Central memory CD4-positive, alpha-beta T cell (primary cell): ENCODE measurements around the gene SLC39A11.

Experiments
- DNase-seq: peaks from one replicate; pipeline ENCODE4 v3.0.0; 2022

SLC39A11 gene

DNA sequence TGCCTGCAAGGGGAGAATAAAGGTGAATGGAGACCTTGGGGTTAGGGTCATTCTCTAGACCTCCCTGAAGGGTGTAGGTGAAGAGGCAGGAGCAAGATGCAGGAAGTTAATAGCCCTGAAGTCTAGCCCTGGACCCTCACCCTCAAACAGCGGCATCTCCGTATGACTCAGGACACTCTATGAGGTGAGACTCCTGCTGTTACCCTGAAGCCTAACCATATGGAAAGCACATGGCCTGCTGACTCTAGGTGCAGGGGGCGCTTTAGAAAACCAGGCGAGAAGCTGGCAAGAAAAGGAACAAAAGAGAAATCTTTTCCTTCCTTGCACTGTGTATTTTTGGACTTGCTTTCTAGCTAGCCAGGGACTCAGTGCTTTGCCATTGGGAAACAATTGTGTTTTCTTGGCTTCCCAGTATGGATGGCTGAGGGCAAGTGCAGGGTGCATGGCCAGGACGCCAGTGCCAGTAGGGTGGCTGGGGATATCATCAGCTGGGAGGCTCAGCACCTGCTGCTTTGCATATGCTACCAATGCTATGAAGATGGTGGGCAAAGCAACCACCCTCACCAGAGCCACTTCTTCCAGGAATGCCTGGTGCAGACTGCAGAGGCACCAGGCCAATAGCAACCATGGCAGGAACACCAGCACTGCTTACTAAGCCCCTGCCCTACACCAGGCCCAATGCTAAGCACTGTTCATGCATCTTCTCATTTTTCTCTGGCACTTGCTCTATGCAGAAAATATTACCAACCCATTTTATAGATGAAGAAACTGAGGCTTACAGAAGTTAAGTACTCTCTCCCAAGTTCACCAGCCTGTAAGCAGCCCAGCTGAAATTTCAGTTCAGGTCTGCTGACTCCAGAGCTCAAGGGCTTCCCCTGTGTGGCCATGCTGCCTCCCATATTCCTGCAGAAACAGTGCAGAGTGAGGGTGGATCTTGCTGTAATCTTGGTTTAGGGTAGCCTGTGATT lies 425.1 kb downstream of the SLC39A11 start:
- DNase-seq: no peak

DNA sequence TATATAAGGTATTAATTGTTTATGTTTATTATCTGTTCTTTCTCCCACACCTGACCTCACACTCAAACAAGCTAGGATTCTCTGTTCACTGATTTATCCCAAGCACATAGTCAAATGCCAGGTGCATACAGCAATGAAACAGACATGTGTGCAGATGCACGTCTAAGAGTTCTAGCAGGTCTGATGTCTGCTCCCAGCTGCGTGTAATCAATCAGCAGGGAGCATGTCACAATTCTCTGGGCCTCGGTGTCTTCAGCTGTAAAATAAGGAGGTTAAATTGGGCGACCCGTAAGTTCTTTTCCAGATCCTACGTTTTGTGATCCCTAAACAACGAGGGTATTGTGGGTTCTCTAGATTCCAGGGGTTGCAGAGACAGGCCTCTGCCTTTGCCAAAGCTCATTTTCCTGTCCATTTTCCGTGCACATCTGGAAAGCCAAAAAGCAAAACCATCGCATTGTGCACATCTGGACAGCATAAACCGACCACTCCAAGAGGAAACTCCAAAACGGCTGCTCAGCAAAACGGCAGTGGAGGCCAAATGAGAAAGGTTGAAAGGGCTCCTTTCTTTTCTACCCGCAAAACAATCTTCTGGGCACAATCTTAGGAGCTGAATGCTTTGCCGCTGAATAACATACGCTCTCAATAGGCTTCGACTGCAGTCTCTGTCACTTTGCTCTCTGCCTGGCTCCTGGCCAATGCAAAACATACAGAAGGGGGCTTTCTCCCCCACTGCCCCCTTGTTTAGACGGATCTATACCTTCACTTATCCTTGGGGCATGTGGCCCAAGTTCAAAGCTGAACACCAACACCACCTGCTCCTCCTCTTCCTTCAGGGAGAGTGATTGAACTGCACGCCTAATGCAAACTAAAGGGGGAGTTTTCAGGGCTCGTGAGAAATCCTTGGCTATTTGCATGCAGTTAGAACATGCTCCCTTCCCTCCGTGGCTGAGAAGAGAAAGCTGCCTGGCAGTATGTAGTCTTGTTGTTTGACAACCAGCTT lies 426.3 kb downstream of the SLC39A11 start:
- DNase-seq: no peak

DNA sequence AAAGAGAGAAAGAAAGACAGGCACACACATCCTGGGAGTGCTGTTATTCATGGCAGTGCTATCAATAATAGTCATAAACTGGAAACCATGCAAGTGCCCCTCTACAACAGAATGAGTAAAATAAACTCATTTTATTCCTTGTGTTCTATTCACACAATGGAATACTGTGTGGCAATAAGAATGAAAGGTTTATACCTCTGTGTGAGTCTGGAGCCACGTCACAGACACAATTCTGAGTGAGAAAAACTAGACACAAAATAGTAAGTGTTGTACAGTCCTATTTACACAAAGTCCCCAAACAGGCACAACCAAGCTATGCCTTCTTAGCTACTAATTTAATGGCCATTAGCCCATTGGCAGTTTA lies 429.7 kb downstream of the SLC39A11 start:
- no peak for DNase-seq

DNA sequence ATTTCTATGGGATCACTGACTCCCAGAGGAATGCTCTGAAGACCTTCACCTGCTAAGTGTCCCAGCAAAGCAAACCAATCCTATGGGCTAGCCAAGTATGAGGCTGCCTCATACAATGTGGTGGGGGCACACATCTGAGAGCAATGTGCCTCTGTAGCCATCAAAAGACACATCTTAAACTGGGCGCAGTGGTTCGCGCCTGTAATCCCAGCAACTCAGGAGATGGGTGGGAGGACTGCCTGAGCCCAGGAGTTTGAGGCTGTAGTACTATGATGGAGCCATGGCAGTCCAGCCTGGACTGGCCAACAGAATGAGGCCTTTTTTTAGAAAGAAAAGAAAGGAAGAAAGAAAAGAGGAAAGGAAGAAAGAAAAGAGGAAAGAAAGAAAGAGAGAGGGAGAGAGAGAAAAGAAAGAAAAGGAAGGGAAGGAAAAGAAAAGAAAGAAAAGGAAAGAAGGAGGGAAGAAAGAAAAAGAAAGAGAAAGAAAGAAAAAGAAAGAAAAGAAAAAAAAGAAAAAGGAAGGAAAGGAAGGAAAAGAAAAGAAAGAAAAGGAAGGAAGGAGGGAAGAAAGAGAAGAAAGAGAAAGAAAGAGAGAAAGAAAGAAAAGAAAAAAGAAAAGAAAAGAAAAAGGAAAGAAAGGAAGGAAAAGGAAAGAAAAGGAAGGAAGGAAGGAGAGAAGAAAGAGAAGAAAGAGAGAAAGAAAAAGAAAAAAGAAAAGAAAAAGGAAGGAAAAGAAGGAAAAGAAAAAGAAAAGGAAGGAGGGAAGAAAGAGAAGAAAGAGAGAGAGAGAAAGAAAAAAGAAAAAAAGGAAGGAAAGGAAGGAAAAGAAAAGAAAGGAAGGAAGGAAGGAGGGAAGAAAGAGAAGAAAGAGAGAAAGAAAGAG lies 430.3 kb downstream of the SLC39A11 start:
- no peak for DNase-seq

DNA sequence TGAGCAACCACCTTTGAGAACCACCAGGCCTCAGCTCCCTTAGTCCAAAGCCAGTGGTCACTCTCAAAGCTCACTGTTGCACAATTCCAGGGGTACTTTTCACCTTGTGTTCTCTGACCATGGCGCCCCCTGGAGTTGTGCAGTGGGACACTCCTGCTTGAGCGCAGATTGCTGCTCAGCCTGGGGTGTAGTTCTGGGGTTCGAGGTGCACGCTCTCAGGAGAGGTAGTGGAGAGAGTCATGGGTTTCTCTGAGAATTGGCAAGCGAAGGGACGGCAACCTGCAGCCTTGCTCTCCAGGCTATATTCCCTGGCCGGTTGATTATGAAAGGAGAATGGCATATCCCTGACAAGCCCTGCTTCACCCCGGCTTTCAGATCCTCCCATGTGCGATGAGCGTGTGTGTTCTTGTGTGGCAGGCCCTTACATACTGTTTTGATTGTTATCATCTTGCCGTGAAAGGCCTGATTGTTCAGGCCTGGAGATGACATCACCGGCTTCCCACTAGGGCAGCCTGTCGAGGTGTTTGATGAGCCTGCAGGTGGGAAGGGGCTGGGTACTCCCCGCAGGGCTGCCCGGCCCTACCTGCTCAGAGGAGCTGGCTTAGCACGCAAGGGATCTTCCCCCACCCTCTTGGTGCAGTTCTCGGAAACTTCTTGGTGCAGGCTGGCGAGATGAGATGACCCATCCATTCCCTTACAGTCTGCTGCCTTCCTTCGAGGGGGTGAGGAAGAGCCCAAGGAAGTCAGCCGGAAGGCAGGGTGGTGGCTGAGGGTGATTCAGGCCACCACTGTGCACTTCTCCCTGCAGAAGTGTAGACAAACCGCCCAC lies 431.2 kb downstream of the SLC39A11 start:
- DNase-seq: no peak

DNA sequence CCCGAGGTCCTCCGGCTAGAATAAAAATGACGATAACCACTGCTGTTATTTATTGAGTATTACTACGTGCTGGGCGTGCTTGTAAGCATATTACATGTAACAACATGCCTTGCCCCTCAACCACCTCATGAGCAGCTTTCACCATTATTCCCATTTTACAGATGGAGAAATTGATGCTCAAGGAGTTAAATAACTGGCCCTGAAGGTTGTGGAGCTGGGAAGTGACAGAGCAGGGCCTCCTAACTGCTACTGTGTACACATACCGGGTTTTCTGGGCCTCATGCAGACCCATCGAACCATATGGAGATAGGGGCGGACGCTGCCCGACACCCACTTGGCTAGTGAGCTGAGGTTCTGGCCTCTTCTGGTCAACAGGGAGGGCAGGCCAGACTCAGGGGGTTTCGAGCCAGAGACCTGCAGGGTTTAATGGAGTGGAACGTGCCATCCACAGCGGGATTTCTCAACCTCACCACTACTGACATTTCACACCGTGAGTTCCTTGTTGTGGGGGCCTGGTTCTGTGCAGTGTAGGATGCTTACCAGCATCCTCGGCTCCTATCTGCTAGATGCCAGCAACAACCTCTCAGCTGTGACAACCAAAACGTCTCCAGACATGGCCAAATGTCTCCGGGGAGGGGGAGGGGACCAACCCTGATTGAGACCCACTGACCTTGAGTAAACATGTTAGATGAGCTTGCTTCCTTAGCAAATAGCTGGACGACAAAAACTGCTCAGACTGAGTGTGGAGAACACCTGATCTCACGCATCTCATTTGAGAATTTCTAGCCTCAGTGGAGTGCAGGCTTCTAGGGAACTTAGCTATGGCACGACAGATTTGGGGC lies 432.0 kb downstream of the SLC39A11 start:
- DNase-seq: no peak

DNA sequence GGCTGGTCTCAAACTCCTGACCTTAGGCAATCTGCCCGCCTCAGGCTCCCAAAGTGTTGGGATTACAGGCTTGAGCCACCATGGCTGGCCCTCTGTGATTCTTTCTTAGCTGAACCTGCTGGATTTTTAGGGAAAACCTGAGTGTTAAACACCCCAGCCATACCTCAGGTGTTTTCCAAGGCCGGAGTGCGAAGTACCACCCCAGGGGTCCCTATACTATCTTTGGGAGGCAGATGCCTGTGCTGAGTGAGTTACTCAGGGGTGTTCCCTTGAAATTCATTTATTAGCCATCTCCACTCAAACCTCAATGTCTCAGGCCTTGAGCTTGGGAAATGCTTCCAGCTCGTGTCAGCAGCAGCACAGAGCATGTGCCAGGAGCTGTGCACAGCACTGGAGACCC lies 432.7 kb downstream of the SLC39A11 start:
- DNase-seq: no peak

DNA sequence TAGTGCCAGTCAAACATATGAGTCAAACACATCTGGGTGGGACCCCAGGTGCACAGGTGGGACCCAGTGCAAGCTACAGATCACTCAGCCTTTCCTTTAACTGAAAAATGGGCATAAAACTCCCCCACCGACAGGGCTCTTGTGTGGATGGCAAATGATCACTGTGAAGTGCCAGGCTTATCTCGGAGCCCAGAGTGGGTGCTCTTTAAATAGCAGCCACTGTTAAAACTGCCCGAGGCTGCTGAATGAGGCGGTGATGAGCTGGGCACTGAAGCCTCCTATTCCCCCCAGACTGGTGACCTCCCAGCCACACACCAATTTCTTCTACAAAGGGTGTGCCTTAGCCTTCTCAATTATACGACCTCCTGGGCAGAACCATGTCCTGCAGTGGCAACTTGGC lies 433.8 kb downstream of the SLC39A11 start:
- DNase-seq: no peak

DNA sequence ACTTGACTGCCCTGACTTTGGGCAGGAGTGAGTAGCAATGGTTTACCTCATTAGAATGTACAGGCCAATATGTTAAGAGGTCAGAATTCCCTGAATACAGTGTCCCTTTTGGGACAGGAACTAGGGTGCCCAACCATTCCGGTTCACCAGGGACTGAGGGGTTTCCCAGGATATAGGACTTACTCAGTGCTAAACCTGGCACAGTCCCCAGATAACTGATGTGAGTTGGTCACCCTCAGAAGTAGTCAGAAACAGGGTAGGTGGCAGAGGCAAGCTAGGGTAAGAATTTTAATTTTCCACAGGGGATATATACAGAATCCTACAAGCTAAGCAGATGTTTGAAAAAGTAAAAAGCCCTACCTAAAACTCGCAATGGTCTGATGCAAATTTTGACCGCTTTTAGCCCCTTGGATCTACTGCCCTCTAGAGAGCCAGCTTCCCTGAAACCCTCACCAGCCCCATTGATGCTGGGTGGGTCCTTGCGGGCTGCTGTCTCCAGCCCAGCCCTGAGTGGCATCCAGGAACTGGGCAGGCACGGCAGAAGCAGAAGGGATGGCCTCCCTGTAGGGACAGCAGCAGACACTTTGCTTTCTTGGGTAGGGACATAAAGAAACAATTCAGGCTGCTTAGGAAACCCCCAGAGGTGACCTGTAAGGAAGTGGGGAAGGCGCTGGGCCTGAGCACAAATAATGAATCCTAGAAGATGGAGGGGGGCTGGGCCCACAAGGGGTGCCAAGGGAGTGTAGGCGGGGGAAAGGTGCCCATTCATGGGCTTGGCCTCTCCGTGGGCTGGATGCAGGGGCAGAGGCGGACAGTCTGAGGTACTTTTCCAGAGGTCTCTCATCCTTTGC lies 434.8 kb downstream of the SLC39A11 start:
- no peak for DNase-seq

DNA sequence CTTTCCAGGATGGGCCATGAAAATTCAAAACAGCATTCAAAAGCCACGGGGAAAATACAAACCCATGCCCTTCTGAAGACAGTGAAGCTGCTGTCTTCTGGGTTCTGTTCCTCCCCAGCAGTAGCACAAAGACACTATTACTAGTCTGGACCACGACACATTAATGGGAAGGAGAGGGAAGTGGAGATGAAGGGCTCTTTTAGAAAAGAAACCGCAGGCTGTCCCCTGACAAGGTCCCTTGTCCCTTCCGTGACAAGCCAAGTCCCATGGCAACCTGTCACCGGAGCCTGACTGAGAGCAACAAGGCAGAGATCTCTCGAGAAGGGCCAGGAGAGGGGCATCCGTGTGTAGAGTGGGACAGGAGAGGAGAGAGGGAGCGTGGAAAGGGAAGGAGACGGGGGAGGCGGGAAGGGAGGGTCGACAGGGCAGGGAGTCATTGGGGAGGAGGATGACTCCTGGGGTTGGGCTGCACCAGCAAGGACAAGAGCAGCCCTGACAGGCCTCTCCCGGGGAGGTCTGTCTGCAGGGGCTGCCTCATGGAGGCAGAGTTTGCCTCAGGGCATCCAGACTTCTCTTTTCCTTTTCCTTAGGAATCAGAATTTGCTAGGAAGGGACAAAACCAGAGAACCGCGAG lies 436.2 kb downstream of the SLC39A11 start:
- no peak for DNase-seq

DNA sequence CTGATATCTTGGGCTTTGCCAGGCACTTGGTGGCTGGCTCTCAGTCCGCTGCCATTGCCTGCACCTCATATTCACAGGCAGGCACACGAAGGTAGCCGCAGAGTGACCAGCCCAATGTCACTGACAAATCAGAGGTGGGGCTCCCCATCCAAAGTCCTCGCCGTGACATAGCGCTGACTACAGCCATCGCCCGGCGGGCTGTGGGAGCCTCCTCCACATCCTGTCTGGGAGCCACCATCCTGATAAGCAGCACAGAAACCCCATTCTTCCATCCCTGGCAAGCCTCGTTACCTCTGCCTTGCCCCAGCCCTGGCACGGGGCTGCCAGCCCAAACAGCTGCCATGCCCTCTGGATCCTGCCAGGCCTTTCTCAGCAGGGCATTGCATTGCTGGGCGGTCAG lies 437.8 kb downstream of the SLC39A11 start:
- no peak for DNase-seq

DNA sequence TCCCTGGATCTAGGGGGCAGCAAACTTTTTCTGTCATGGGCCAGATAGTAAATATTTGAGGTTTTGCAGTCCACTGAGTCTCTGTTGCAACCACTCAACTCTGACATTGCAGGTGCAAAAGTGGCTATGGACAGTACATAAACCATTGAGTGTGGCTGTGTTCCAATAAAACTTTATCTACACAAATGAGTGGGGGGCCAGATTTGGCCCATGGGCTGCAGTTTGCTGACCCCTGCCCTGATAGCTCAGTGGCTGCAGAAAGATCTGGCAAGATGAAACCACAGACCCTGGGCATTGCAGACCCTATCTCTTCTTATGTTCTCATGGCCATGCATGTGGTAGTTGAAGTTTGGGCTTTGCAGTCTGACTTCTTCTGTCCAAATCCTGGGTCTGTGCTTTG lies 440.5 kb downstream of the SLC39A11 start:
- no peak for DNase-seq

DNA sequence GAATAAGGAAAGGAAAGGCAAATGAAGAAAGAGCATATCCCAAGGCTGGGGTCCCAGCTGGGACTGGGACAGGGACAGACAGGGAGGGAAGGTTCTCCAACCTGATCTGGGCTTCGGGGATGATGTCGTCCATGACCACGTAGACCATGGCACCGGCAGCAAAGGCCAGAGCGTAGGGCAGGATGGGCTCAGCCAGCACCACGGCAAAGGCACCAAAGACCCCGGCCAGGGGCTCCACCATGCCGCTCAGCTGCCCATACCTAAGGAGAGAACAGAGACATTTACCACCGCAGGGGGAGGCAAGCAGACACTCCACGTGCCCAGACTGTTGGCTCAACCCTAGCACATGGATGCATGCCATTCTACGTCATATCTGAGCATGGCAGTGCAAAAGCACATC lies 443.8 kb downstream of the SLC39A11 start:
- no peak for DNase-seq

DNA sequence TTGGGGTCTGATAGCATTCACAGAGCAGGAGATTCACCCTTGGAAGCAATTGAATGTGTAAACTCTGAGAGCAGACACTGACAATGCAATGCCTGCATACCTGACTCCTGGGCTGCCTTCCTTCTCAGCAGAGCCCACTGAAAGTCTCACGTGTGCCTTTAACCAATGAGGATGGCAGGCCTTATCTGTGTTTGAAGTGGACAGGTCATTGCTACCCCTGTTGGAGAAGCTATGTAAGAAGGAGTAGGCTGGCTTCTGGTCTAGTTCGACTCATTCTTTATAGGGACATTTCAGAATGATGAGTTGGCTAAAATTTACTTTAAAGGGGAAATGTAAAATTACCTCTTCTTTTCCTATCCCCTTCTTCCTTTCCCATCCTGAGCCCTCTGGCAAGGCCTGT lies 446.3 kb downstream of the SLC39A11 start:
- no peak for DNase-seq

DNA sequence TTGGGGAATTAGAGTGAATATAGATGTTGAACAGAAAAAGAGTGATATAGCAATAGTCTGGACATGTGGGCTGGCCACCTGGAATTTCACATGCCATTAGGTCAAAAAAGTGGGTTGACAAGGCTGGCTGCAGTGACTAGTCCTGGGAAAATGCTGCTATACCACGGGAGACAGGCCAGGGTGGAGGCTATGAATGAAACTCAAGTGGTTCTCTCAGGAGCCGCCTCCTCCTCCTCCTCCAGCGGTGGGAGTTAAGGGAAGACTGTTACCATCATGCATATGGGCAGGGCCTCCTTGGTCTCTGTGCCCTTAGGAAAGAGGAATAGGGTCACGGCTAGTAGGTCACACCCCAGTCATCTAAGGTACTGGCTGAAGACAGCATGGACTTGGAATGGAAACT lies 448.0 kb downstream of the SLC39A11 start:
- DNase-seq: no peak

DNA sequence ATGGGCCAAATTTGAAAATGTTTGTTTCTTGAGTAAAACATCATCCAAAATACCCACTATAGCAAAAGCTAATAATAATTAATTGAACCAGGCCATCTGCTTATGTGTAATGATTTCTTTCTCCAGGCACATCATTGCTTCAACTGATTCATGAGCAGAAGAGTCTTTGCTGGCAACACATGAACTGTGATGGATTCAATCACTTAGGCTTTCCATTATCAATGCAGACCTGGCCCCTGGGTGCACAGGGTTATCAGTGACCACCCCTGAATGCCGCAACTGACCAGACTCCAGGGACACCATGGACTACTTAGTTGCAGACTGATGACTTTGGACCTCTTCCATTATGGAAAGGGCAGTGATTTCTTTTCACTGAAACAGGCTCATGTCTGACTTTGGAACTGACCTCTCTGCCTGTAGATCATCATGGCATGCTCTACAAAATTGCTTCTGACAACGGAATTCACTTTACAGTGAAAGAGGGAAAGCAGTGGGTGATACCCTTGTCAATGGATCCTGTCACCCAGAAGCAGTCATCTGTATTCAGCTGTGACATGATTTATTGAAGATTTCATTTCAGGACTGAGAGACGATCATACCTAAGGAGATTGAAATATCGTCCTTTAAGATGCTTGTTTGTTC lies 448.8 kb downstream of the SLC39A11 start:
- no peak for DNase-seq

DNA sequence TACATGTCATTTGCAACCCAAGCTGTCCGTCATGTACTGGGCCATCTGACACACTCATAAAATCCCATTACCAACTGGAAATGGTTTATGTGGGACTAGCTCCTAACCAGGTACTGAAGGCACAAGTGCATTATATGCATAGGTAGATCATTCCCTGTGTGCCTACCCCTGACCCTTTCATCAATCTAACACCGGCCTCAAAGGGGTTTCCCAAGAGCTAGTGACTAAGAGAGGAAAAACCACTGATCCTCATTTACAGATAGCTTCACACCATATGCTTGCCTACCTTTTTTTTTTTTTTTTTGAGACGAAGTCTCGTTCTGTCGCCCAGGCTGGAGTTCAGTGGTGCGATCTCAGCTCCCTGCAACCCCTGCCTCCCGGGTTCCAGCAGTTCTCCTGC lies 449.8 kb downstream of the SLC39A11 start:
- no peak for DNase-seq

DNA sequence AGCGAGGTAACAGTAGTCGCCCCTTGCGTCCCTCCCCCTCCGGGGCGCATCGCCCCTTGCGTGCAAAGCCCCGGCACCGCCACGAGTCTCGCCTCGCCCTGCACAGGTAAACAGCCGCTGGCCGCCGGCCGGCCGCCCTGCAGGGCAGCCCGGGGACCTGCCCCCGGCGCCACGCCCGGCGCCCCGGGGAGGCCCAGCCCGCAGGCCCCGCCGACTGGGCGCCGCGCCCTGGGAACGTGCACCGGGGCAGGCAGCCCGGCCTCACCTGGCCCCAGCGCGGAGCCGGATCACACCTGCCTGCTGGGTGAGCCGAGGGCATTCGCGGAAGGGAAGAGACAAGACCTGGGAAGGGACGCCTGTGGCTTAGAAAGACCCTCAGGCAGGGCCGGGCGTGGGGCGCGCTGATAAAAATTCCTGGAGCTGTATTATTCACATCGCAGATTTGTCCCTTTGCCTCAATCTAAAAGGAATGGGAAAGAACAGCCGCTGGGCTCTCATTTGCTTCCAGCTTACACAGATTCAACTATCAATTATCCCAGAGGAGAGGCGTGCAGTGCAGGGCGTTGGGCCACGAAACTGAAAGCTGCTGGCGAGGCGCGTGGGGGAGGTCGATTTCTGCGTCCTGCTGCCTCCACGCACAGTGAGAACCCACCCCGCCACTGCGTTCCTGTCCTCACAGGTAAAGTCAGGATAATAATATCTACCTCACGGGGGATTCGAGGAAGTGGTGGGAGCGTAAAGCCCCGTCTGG lies 451.9 kb downstream of the SLC39A11 start:
- no peak for DNase-seq
